ENCODE measurements around the gene PLCG2.
"Not testable (repeated sequence)": the region's sequence is repeated elsewhere in the genome, so short reads cannot be mapped to it uniquely, and the experiment has no call there.

PLCG2 gene

GRCh38 chr16:81918927-81919326, 139.8 kb downstream of the PLCG2 start:
- no peak for DNase-seq

GRCh38 chr16:81920498-81920897, 141.4 kb downstream of the PLCG2 start:
- DNase-seq, result no peak

- DNase-seq, result no peak
These were observed 142.2 kb downstream of the PLCG2 start for GRCh38 chr16:81921085-81921814.

DNA sequence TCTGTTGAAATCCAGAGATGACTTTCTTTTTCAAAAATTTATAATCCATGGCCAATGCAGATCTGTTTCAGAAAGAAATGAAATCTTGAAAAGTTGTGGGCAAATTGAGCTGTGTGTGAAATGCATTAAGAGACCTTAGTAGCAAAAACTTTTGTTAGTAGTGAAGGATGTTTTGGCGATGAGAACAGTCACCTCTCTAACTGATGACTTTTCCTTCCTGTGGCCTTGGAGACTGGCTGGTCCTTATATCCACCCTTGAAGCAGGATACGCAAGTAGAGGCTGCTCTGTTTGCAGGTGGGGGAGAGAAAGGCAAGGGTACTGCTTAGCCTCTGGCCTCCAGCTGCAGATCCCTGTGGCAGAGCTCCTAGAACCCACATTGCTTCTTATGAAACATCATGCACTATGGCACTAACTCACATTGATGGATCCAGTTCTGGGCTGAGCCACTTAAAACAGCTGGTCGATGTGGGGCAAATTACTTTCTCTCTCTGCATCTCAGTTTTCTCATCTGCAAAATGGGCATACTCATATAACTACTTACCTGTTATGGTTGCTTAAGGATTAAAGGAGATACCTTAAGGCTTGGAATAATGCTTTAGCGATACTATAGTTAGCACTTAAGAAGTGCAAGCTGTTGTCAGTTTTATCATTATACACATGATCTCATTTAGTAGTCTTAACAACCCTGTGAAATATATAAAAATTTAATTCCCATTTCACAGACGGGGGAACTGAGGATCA, 142.9 kb downstream of the PLCG2 start:
- no peak for DNase-seq

DNA sequence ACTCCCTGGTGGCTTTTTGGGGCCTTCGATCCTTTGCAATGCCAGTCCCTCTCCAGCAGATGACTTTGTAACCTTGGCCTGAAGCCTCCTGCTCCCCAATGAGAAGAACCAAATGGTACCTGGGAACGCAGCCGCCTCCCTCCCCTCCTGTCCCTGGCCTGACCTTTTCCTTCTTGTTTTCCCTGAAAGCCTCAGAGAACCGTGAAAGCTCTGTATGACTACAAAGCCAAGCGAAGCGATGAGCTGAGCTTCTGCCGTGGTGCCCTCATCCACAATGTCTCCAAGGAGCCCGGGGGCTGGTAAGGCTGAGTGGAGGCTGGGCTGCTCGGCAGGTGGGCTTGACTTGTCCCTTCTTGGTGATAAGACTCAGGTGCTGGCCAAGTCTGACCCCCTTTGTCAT, 144.2 kb downstream of the PLCG2 start:
- no peak for DNase-seq

GRCh38 chr16:81925016-81925415, 145.9 kb downstream of the PLCG2 start:
- DNase-seq, result no peak

DNA sequence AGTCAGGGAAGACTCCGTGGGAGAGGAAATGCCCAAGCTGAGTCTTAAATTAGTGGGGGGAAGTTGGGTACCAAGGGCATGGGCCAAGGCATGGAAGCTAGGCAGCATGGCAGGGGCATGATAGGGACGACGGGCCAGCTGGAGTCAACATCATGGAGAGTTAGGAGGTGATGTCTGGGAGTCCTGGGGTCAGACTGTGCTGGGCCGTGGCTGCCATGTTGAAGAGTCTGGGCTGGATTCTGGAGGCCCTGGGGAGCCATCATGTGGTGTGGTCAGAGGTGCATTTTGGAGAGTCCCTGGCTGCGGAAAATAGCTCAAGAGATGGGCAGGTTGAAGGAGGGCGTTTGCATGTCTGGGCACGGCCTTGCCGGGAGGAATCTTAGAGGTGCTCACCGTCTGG, 146.9 kb downstream of the PLCG2 start:
- no peak for DNase-seq

DNA sequence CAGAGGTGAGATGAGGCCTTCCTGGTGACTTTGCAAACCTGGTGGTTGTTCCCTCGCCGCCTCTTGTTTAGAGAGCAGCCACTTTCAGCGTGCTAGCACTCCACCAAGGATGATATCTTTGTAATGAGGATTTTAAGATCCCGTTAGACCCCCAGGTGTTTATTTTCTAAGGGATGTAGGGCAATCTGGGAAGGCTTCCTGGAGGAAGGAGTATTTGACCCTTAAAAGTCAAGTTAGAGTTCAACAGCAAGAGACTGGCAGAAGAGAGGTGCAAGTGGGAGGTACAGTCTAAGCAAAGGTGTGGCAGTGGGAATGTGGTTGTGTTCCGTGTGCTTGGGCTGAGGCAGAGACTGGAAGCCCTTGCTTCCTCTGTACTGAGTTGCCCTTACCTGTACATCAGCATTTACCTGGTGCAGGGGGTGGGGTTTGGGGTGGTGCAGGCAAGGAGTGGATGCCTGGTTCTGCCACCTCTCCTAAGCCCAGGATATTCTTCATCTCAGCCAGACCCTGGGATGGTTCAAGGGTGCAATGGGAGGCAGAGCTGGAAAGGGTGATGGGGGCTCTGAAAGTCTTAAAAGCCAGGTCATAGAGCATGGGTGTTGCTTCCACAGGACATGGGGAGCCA, 148.6 kb downstream of the PLCG2 start:
- DNase-seq, result no peak

DNA sequence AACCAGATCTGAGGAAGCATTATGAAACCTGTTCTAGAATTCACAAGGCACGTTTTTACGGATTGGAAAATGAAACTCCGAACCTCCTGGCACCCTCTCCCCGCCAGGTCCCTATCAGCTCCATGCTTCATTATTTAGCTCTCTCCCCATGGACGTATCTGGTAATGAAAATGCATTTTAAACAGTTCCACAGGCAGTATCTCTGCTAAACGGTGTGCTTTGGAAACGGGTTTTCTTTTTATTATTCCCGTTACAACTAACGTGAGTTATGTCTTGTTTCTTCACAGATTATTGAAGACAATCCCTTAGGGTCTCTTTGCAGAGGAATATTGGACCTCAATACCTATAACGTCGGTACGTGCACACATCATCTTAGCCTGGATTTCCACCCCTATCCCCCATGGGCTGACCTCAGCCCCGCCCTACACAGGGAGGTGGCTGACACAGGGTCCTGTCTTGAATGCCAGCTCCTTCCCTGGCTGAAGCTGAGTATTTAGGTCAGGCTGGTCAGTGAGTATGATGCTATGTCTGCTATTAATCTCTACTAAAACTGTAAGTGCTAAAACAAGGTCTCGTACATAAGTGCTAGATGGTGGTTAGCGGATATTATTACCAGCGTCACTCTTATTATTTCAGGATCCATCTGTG, 149.3 kb downstream of the PLCG2 start:
- no peak for DNase-seq

DNA sequence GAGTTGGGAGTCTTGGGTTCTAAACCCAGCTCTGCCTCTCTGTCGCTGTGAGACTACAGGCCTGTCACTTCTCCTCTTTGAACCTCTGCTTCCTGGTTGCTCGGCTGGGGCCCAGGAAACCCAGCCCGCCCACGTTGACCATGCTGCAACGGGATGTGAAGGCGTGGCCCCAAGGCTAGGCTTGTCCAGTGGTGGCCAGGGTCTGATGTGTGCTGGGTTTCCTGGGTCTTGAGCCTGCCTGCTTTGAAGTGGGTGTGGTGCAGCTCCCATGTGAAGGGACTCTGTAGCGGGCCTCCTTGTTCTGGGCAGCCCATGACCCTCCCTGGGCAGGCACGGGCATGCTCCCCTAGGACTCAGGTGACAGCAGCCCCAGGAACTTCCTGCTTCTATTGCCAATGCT, 149.9 kb downstream of the PLCG2 start:
- DNase-seq, result no peak

GRCh38 chr16:81929841-81930240, 150.8 kb downstream of the PLCG2 start:
- DNase-seq, result no peak

- no peak for DNase-seq
These were observed 152.8 kb downstream of the PLCG2 start for GRCh38 chr16:81931927-81932326.

DNA sequence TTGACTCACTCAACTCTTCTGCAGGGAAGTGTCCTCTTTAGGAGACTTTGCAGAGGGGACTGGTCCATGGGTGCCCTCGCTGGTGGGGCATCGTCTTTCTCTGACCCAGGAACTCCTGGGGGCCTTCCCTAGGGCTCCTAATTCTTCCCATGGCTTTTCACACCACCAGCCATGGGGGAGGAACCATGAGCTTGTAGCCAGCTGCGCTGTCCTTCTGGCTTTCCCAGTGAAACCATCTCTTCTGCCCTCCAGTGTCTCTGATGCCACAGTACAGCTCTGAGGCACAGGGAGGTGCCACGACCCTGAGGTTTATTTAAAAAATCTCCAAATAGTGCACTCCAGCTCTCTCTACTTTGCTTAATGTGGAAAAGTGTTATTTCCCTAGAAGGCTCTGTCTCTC, 153.6 kb downstream of the PLCG2 start:
- DNase-seq, result no peak

DNA sequence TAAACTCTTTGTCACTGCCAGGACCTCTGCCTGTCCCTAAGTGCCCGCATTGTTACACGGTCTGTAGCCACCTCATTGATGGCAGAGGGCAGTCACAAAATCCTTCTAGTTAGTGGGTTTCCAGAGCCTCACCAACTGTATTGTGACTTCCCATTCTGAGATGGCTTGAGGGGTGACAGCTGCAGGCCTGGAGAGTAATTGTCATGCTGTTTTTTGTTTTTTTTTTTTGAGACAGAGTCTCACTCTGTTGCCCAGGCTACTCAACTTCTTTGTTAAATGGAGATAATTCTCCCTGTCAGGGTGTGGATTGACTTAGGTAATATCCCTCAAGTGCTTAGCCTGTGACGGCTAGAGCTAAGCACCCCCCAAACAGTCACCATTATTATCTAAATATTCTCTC, 154.3 kb downstream of the PLCG2 start:
- DNase-seq, result no peak

DNA sequence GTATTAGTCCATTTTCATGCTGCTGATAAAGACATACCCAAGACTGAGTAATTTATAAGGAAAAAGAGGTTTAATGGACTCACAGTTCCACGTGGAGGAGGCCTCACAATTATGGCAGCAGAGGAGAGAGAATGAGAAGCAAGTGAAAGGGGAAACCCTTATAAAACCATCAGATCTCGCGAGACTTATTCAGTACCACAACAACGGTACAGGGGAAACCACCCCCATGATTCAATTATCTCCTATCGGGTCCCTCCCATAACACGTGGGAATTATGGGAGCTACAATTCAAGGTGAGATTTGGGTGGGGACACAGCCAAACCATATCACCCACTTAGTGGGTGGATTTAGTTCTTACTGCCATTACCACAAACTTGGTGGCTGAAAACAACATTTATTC, 155.6 kb downstream of the PLCG2 start:
- not testable (repeated sequence) for DNase-seq

DNA sequence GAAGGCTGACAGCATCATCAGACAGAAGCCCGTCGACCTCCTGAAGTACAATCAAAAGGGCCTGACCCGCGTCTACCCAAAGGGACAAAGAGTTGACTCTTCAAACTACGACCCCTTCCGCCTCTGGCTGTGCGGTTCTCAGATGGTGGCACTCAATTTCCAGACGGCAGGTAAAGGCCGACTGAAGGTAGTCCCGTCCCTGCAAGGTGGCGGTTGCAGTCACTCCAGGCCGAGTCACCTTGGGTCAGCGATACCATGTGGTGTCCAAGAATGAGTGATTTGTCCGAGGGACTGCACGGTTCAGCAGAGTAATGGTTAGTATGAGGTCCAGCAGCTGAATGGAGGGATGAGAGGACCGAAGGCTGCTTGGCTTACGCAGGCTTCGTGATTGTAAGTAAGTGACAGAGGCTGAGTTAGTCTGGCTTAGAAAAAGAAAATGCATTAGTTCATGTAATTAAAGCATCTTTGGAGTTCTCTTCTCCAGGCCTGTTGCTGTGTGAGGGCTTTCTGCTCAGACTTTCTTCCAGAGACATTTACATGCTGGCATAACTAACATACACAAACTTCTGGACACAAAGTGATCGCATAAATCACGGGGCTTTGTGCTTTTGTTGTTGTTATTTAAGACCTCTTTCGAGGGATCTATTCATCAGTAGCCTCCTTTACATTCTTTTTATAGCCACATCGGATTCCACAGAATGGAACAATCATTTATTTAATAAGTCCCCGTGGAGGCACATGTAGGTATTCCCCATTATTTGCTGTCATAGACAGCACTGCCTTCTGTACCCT, 157.3 kb downstream of the PLCG2 start:
- no peak for DNase-seq

DNA sequence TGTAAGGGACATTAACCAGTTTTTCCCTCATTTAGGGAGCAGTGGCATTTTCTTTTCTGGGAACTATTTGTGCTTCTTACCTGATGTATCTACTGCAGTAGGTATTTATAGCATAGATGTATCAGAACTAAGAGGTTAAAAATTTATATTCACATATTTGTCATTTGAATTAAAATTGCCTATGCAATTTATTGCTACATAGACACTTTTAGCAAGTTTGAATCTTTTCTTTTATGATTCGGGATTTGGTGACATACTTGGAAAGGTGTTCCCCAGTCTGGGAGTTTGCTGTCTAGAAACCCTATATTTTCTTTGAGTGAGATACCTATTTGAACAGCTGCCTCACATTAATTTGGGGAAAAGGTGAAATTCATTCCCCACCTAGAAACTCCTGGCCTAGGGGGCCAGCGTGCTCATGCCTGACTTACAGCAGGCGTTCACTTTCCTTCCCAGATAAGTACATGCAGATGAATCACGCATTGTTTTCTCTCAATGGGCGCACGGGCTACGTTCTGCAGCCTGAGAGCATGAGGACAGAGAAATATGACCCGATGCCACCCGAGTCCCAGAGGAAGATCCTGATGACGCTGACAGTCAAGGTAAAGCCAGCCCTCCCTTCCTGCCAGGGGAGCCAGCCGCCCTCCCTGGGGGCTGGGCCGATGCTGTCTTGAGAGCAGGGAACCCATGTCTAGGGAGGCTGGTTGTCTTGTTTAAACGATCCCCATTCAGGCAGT, 158.4 kb downstream of the PLCG2 start:
- no peak for DNase-seq

- no peak for DNase-seq
These were observed 159.5 kb downstream of the PLCG2 start for GRCh38 chr16:81938326-81939163.

DNA sequence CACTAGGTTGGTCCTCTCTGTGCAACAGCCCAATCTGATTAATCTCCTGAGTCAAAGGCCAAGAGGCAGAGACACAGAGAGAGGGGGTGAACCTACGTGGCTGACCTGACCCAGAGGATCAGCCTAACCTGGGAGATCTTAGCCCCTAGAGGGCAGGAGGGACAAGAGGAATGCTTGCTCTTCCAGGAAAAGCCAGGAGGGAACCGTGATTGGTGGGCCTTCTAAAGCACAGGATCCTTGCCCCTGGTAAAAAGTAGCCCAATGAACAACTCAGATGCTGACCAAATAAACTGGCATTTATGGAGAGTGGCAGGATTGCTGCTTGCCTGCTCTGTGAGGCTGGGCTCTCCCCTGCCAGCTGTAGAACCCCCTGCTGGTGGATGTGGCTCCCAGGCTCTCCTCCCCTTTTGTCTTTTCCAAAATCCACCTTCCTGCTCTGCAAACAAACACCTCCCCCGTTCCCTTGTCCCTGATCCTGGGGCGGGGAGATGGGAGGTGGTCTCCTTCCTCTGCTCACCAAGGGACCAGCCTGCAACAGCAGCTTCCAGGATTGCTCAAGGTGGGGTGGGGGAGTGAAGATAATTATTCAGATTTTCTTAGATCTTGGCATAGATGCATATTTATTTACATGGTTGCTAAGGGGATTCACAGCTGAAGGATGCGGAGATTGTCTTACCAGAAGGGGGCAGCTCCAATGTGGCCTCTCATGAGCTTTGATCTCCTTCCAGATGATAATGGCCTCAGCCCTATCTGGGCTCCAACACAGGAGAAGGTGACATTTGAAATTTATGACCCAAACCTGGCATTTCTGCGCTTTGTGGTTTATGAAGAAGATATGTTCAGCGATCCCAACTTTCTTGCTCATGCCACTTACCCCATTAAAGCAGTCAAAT, 160.3 kb downstream of the PLCG2 start:
- no peak for DNase-seq
